ENCODE measurements around the gene SLC35F1.

DNA sequence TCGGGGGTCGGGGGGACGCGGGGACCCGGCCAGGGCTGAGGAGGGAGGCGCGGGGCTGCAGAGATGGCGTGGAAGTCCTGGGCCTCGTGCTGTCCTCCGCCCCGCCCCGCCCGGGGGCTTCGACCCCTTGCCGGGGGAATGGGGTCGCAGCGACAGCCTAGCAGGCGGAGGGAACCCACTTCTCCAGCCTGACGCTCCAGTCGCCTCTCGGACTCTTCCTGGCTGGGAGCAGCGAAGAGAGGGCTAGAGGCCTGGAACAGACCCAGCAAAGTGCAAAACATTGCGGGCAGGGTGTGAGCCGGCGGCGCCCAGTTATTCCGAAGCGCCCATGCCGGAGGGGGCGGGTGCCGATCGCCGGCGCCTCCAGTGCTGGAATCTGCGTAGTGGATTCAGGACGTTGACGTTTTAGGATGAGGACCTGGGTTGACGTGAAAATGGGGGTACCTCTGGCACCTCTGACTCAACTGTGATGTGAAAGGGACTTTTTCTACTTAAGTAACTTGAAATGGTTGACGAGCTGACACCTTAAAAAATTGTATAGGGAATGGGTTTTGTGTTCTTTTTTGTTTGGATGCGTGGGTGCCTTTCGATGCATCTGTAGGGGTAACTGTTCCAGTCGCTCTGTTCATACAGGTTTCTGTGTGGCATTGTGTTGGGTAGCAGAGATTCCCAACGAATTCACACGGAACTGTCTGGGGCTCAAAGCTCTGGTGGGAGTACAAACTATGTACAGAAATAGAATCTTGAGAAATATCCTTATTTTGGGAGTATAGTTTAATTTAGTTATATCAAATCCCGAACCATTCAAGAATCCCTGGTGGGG is 1.4 kb downstream of the SLC35F1 start:
- TF ChIP-seq, protein P1, sequence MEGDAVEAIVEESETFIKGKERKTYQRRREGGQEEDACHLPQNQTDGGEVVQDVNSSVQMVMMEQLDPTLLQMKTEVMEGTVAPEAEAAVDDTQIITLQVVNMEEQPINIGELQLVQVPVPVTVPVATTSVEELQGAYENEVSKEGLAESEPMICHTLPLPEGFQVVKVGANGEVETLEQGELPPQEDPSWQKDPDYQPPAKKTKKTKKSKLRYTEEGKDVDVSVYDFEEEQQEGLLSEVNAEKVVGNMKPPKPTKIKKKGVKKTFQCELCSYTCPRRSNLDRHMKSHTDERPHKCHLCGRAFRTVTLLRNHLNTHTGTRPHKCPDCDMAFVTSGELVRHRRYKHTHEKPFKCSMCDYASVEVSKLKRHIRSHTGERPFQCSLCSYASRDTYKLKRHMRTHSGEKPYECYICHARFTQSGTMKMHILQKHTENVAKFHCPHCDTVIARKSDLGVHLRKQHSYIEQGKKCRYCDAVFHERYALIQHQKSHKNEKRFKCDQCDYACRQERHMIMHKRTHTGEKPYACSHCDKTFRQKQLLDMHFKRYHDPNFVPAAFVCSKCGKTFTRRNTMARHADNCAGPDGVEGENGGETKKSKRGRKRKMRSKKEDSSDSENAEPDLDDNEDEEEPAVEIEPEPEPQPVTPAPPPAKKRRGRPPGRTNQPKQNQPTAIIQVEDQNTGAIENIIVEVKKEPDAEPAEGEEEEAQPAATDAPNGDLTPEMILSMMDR (IDR thresholded peaks at IDR 0.05) = no peak
- TF ChIP-seq MAZ (IDR thresholded peaks at IDR 0.05; ENCODE audit: borderline replicate concordance, low read depth, low read length) (no peak), ZFP36 (IDR thresholded peaks at IDR 0.05; ENCODE audit: borderline replicate concordance, partially characterized antibody) (no peak), POLR2A (IDR thresholded peaks at IDR 0.05; ENCODE audit: low read length) (no peak)
- TF ChIP-seq, protein P2, sequence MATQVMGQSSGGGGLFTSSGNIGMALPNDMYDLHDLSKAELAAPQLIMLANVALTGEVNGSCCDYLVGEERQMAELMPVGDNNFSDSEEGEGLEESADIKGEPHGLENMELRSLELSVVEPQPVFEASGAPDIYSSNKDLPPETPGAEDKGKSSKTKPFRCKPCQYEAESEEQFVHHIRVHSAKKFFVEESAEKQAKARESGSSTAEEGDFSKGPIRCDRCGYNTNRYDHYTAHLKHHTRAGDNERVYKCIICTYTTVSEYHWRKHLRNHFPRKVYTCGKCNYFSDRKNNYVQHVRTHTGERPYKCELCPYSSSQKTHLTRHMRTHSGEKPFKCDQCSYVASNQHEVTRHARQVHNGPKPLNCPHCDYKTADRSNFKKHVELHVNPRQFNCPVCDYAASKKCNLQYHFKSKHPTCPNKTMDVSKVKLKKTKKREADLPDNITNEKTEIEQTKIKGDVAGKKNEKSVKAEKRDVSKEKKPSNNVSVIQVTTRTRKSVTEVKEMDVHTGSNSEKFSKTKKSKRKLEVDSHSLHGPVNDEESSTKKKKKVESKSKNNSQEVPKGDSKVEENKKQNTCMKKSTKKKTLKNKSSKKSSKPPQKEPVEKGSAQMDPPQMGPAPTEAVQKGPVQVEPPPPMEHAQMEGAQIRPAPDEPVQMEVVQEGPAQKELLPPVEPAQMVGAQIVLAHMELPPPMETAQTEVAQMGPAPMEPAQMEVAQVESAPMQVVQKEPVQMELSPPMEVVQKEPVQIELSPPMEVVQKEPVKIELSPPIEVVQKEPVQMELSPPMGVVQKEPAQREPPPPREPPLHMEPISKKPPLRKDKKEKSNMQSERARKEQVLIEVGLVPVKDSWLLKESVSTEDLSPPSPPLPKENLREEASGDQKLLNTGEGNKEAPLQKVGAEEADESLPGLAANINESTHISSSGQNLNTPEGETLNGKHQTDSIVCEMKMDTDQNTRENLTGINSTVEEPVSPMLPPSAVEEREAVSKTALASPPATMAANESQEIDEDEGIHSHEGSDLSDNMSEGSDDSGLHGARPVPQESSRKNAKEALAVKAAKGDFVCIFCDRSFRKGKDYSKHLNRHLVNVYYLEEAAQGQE (IDR thresholded peaks at IDR 0.05) = no peak
